Psoas muscle (tissue), 8 donors: Measurements from ENCODE around the gene HSF2BP. TPM values are rescaled to one million over a fixed set of nuclear protein-coding genes. Genes with fewer than 3 reads are reported as not detected.

ENCODE experiments used
- ATAC-seq, 4 donors: fragments of 200-7000 bp; cut with Tn5 transposase; one replicate each; pipeline ENCODE4 v1.9.1; 2020; ENCODE audit warnings: moderate library complexity in 3 of 4, mild to moderate bottlenecking in 2 of 4
- DNase-seq, 2 donors: peaks; one replicate each; pipeline ENCODE4 v3.0.0-alpha.2; 2020
- H3K27ac ChIP-seq: fragments of 200-600 bp; one replicate; pipeline ENCODE4 v1.8.0; 2022
- H3K27me3 ChIP-seq, 3 donors: fragments of 200-600 bp in 1 of 3; one replicate each; pipeline versions ENCODE4 v1.6.1 to v1.8.0; 2013 to 2022; ENCODE audit warnings: low read length in 2 of 3, mild to moderate bottlenecking in 2 of 3, moderate library complexity in 1 of 3; ENCODE audit not compliant: insufficient read depth in 3 of 3
- H3K36me3 ChIP-seq, 2 donors: fragments of 200-600 bp in 1 of 2; one replicate each; pipeline versions ENCODE4 v1.6.1 to v1.8.0; 2013 to 2022; ENCODE audit warnings: low read depth in 1 of 2, mild to moderate bottlenecking in 1 of 2, moderate library complexity in 1 of 2; ENCODE audit not compliant: insufficient read depth in 1 of 2
- H3K4me1 ChIP-seq: fragments of 200-600 bp; one replicate; pipeline ENCODE4 v1.8.0; 2022
- H3K4me3 ChIP-seq: fragments of 200-600 bp; one replicate; pipeline ENCODE4 v1.8.0; 2022; ENCODE audit warnings: mild to moderate bottlenecking
- H3K9me3 ChIP-seq: fragments of 200-600 bp; one replicate; pipeline ENCODE4 v1.8.0; 2022
- CTCF ChIP-seq: fragments of 200-600 bp; IDR thresholded peaks from one replicate; pipeline ENCODE4 v1.8.0; 2022; ENCODE audit warnings: antibody characterized with exemption
- WGBS, 3 donors: extraction: QIAGEN DNeasy Blood & Tissue Kit; methylation state at CpG; one replicate each; pipeline versions ENCODE4 v1.1.6 to v1.1.7; 2013; 5-methylcytosine and 5-hydroxymethylcytosine counted together
- intact Hi-C, 2 donors: fragments of 100-400 bp; cut with DNase I; formaldehyde crosslinking; loops; one replicate each; pipeline versions ENCODE4 v1.11.0 to v1.14.2; 2022
- polyA plus RNA-seq, 3 donors: library from polyadenylated mRNA; stranded (reverse); fragments of 200-250 nt; gene quantifications; one replicate each; pipeline ENCODE4 v1.2.3, GENCODE V29; 2013
- total RNA-seq, 4 donors: library from RNA; stranded (reverse); fragmentation: NEBNext Ultra II Directional in 2 of 4; extraction: Animal tissue kit (Norgen Biotek cat#: 25700) in 2 of 4; gene quantifications; one replicate each; pipeline versions ENCODE4 v1.2.1 to v1.2.4, GENCODE V29; 2021 to 2023
- donor health status: healthy with polysubstance abuse.
- donor health status: DM: no; HTN: no; CAD: no; lungs with moderate emphysema.
- donor health status: Bipolar disorder and iron deficiency.
- donor health status: healthy.
- donor health status: DM: yes; HTN: yes; CAD: no.
- donor health status: DM: no; HTN: no; CAD: no.
- donor health status: DM: no; HTN: no; CAD: no.
- donor health status: DM: yes; HTN: yes; CAD: no.

HSF2BP gene
- total and polyA plus RNA-seq, 7 donors: 0.16 to 1.7 (median 0.28) TPM; not detected in 1

GRCh38 chr21:43591571-43591970, 67.7 kb downstream of the HSF2BP start:
- Histone ChIP-seq H3K9me3 (no peaks in the 10 kb centered on the region), H3K27me3 (no peaks in the 10 kb centered on the region), H3K4me3 (no peak overlapping the region), H3K36me3 (no peaks in the 10 kb centered on the region), H3K27ac (no peak overlapping the region), H3K4me1 (peaks cover 5% of the 10 kb centered on the region)
- WGBS, 3 donors: 92 to 94% (median 92%) methylated on average over 2 of the region's 2 CpGs
- no peak for TF ChIP-seq CTCF
- DNase-seq: no peak
- ATAC-seq: peak in 1 of 4 donors; percentile 56
- intact Hi-C loops: no loop called here

- WGBS, 3 donors: 87 to 96% (median 89%) methylated on average over 2 of the region's 2 CpGs
- Histone ChIP-seq H3K27me3 (no peaks in the 10 kb centered on the region), H3K36me3 (no peaks in the 10 kb centered on the region), H3K27ac (no peak overlapping the region), H3K4me1 (peaks cover 18% of the 10 kb centered on the region), H3K9me3 (no peaks in the 10 kb centered on the region), H3K4me3 (no peak overlapping the region)
- TF ChIP-seq CTCF: no peak
- DNase-seq (no peak), ATAC-seq (no peak)
- intact Hi-C loops: no loop called here
Measured at GRCh38 chr21:43590194-43590593, 69.1 kb downstream of the HSF2BP start.

GRCh38 chr21:43588957-43589356, 70.3 kb downstream of the HSF2BP start:
- Histone ChIP-seq H3K9me3 (no peaks in the 10 kb centered on the region), H3K36me3 (no peaks in the 10 kb centered on the region), H3K27ac (no peak overlapping the region), H3K4me1 (peaks cover 20% of the 10 kb centered on the region), H3K27me3 (no peaks in the 10 kb centered on the region), H3K4me3 (no peak overlapping the region)
- intact Hi-C loops: no loop called here
- WGBS, 3 donors: 92 to 98% (median 97%) methylated on average over 1 of the region's 1 CpG
- ATAC-seq (no peak), DNase-seq (no peak)
- no peak for TF ChIP-seq CTCF

- no peak for DNase-seq
- intact Hi-C loops: no loop called here
- H3K4me3 ChIP-seq: no peak overlapping the region
- ATAC-seq: peak; percentile 66 to 95 (median 94)
- no peaks in the 10 kb centered on the region for H3K27me3 ChIP-seq
- no peaks in the 10 kb centered on the region for H3K36me3 ChIP-seq
- peaks cover 20% of the 10 kb centered on the region for H3K4me1 ChIP-seq
- H3K9me3 ChIP-seq: no peaks in the 10 kb centered on the region
- WGBS, 3 donors: 8 to 16% (median 11%) methylated on average over 9 of the region's 9 CpGs
- TF ChIP-seq CTCF: no peak
- H3K27ac ChIP-seq: peak overlapping the region; percentile 60
Measured at GRCh38 chr21:43585924-43586413, 73.3 kb downstream of the HSF2BP start.

GRCh38 chr21:43585514-43585913, 73.8 kb downstream of the HSF2BP start:
- TF ChIP-seq CTCF: no peak
- Histone ChIP-seq H3K4me3 (no peak overlapping the region), H3K9me3 (no peaks in the 10 kb centered on the region), H3K36me3 (no peaks in the 10 kb centered on the region), H3K27ac (peak overlapping the region; percentile 60), H3K27me3 (no peaks in the 10 kb centered on the region), H3K4me1 (peaks cover 20% of the 10 kb centered on the region)
- ATAC-seq: peak in 3 of 4 donors; percentile 12 to 57 (median 34)
- no peak for DNase-seq
- intact Hi-C loops: no loop called here
- 76 to 89% (median 79%) methylated on average over 4 of the region's 4 CpGs for WGBS, 3 donors
